BLaER1 (cell line): ENCODE results near the gene SCO2.

Experiments
- H3K27ac ChIP-seq: shearing (Covaris generic); formaldehyde crosslinking; 2 replicates; pipeline ENCODE4 v1.8.1; 2022
- H3K27me3 ChIP-seq: shearing (Covaris generic); formaldehyde crosslinking; 2 replicates; pipeline ENCODE4 v1.8.1; 2022
- H3K36me3 ChIP-seq: shearing (Covaris generic); formaldehyde crosslinking; 2 replicates; pipeline ENCODE4 v1.8.1; 2022
- H3K4me1 ChIP-seq: shearing (Covaris generic); formaldehyde crosslinking; 2 replicates; pipeline ENCODE4 v1.8.1; 2022
- H3K4me2 ChIP-seq: shearing (Covaris generic); formaldehyde crosslinking; 2 replicates; pipeline ENCODE4 v1.8.1; 2022
- H3K4me3 ChIP-seq: shearing (Covaris generic); formaldehyde crosslinking; 2 replicates; pipeline ENCODE4 v1.8.1; 2022
- H3K9ac ChIP-seq: shearing (Covaris generic); formaldehyde crosslinking; 2 replicates; pipeline ENCODE4 v1.8.1; 2022
- H3K9me3 ChIP-seq: shearing (Covaris generic); formaldehyde crosslinking; 2 replicates; pipeline ENCODE4 v1.8.1; 2022
- H4K20me1 ChIP-seq: shearing (Covaris generic); formaldehyde crosslinking; 2 replicates; pipeline ENCODE4 v1.8.1; 2022
- Cebpa-rat ChIP-seq: shearing (Covaris generic); IDR thresholded peaks from 2 replicates; pipeline ENCODE4 v1.8.1; 2022

SCO2 gene

DNA sequence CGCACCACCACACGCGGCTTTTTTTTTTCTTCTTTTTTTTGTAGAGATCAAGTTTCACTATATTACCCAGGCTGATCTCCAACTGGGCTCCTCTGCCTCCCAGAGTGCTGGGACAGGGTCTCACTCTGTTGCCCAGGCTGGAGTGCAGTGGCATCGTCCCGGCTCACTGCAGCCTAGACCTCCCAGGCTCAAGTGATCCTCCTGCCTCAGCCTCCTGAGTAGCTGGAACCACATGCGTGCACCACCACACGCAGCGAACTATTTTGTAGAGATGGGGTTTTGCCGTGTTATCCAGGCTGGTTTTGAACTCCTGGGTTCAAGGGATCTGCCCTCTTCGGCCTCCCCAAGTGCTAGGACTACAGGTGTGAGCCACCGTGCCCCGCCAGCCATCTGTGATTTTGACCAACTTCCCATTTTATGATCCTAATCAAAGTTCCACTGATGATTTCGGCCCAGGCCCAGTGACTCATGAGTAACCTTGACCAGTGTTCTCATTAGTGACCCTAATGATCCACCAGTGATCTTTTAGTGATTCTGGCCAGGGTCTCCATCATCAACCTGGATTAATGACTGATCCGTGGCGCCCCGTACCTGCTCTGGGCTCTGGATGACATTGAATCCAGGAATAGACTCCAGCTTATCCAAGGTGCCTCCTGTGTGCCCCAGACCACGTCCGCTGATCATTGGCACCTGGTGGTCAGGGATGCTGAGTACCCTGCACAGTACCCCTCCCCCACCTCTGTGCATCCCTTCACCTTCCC is 2.7 kb upstream of the SCO2 start:
- Histone ChIP-seq H3K4me3 (no peak overlapping the region), H3K4me2 (peak overlapping the region; percentile 28), H3K27me3 (peaks cover 53% of the 10 kb centered on the region), H3K4me1 (peaks cover 57% of the 10 kb centered on the region), H3K36me3 (peaks cover 11% of the 10 kb centered on the region), H4K20me1 (peaks cover 57% of the 10 kb centered on the region), H3K9me3 (peaks cover 18% of the 10 kb centered on the region), H3K27ac (no peak overlapping the region), H3K9ac (no peak overlapping the region)
- TF ChIP-seq Cebpa-rat: no peak

- Histone ChIP-seq H3K9ac (peak overlapping the region; percentile 88), H3K27me3 (peaks cover 44% of the 10 kb centered on the region), H3K27ac (peak overlapping the region; percentile 94), H3K9me3 (peaks cover 18% of the 10 kb centered on the region), H3K4me1 (peaks cover 57% of the 10 kb centered on the region), H3K4me2 (peak overlapping the region; percentile 94), H3K4me3 (peak overlapping the region; percentile 80), H4K20me1 (peaks cover 60% of the 10 kb centered on the region), H3K36me3 (peaks cover 21% of the 10 kb centered on the region)
- TF ChIP-seq Cebpa-rat: no peak
Observed at GRCh38 chr22:50526834-50527801, 1.7 kb upstream of the SCO2 start.

DNA sequence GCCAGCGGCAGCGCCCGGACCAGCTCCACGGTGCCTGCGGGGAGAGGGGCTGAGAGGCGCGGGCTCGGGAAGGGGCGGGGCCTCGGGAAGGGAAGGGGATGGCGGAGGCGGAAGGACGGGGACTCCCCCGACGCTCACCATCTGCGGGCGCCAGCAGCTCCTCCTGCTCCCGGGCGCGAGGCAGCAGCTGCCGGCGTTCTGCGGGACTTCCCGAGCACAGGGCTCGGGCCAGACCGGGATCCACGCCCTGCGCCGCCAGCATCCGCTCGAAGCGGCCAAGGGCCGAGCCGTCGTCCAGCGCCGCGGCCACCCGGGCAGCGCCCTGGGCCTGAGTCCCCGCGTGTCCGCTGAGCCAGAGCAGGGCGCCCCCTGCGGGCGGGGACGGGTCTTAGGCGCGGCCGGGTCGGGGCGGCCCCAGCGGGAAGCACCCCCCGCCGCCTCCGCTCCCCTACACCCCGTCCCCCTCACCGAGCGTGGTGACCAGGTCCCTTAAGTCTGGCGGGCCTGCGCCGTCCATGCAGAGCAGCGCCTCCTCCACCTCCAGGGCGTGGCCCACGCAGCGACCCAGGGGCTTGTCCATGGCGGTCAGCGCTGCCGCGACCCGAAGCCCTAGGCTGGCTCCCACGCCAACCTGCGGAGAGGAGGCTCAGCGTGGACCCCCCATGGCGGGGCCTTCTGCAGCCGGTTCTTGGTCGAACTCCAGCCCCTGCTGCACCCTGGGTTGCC is 873 bp upstream of the SCO2 start:
- Histone ChIP-seq H3K27ac (peak overlapping the region; percentile 94), H3K4me1 (peaks cover 54% of the 10 kb centered on the region), H3K4me3 (peak overlapping the region; percentile 80)

DNA sequence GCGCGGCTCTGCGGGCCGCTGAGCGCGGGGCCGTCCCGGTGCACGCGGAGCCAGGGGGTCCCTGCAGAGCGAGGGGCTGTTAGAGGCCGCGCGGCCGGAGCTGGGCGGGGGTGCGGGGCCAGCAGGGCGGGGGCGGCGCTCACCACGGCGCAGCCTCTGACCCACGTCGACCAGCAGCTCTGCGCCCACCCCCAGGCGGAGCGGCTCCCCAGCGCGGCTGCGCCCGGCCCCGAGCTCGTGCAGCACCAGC is 385 bp upstream of the SCO2 start:
- Histone ChIP-seq H3K9me3 (peaks cover 16% of the 10 kb centered on the region), H3K9ac (peak overlapping the region; percentile 88), H3K4me1 (peaks cover 49% of the 10 kb centered on the region), H3K36me3 (peaks cover 34% of the 10 kb centered on the region), H3K27ac (peak overlapping the region; percentile 94), H3K27me3 (peaks cover 30% of the 10 kb centered on the region), H4K20me1 (peaks cover 47% of the 10 kb centered on the region), H3K4me2 (peak overlapping the region; percentile 94), H3K4me3 (peak overlapping the region; percentile 80)
- no peak for TF ChIP-seq Cebpa-rat

More for the DNA sequence above, 873 bp upstream of the SCO2 start:
- no peak for TF ChIP-seq Cebpa-rat
- Histone ChIP-seq H3K27me3 (peaks cover 35% of the 10 kb centered on the region), H3K4me2 (peak overlapping the region; percentile 94), H3K9me3 (peaks cover 18% of the 10 kb centered on the region), H4K20me1 (peaks cover 52% of the 10 kb centered on the region), H3K9ac (peak overlapping the region; percentile 88), H3K36me3 (peaks cover 29% of the 10 kb centered on the region)

DNA sequence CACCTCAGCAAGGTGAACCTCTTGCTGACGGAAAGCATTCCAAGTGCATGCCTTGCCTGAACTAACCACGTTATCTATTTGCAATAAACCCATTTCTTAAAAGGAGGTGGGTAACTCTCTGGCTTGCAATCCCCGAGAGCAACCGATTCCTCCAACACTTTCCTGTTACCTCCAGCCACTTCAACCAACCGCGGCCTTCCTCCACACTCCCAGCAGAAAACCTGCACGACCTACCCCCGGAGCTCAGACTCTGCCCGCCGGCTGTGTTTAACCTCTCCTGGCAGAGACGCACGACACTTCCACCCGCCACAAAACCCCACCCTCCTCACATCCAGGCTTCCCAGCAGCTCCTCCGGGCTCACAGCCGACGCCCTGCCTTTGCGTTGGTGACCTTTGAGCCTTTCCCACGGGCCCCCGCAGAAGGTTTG is 708 bp downstream of the SCO2 start:
- Histone ChIP-seq H3K27ac (peak overlapping the region; percentile 94), H3K9me3 (peaks cover 5% of the 10 kb centered on the region), H3K36me3 (peaks cover 45% of the 10 kb centered on the region), H3K4me1 (peaks cover 38% of the 10 kb centered on the region), H4K20me1 (peaks cover 36% of the 10 kb centered on the region), H3K4me3 (peak overlapping the region; percentile 80), H3K9ac (peak overlapping the region; percentile 88), H3K27me3 (peaks cover 19% of the 10 kb centered on the region), H3K4me2 (peak overlapping the region; percentile 94)
- TF ChIP-seq Cebpa-rat: no peak

DNA sequence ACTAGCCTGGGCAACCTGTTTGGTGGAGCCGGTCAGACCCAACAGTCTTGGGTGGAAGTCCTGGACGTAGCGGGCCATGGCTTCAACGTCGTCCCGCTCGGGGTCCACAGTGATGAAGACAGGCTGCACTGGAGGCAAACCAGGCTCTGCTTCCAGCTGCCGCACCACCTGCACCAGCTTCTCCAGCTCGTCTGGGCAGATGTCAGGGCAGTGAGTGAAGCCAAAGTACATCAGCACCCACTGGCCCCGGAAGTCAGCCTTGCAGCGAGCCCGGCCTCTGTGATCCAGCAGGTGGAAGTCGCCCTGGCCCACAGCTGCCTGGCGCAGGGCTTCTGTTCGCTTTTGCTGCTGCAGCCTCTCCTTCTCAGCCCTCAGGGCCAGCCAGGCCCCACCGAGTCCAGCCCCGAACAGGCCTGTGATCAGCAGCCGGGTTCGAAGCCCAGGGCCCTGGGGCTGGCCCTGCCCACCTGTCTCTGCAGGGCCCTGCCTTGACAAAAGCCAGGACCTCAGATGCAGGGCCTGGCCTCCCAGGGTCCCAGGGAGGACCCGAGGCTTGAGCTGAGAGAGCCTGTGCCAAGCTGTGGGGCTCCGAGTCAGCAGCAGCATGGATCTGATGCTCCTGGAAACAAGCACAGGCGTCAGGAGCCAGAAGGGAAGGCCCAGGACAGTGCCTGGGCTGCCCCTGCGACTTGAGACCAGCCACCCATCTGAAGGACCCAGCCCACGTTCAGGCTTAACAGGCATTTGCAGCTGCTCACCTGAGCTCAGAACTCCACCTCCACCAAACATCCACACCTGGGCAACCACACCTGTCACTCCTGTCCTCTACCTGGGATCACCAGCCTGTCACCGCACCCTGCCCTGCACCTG is 1.4 kb downstream of the SCO2 start:
- peaks cover 35% of the 10 kb centered on the region for H4K20me1 ChIP-seq
- H3K4me3 ChIP-seq: peak overlapping the region; percentile 80
- no peaks in the 10 kb centered on the region for H3K9me3 ChIP-seq
- H3K36me3 ChIP-seq: peaks cover 52% of the 10 kb centered on the region
- peak overlapping the region; percentile 94 for H3K4me2 ChIP-seq
- peaks cover 36% of the 10 kb centered on the region for H3K4me1 ChIP-seq
- H3K27ac ChIP-seq: no peak overlapping the region
- H3K9ac ChIP-seq: peak overlapping the region; percentile 88
- peaks cover 13% of the 10 kb centered on the region for H3K27me3 ChIP-seq
- TF ChIP-seq Cebpa-rat: no peak

DNA sequence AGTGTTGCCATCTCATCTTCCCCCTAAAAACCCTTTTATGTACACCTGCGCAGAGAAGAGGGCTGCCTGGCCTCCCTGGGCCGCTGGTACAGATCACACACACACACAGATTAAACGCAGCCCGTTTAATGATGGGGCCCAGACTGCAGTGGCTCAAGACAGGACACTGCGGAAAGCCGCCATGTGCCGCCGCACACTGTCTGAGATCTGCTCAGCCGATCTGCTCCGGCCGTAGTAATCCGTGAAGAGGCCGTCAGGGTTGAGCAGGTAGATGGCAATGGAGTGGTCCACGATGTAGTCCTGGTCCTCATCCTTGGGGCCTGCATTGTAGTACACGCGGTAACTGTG is 2.0 kb downstream of the SCO2 start:
- no peak for TF ChIP-seq Cebpa-rat
- Histone ChIP-seq H3K36me3 (peaks cover 58% of the 10 kb centered on the region), H3K27ac (no peak overlapping the region), H4K20me1 (peaks cover 33% of the 10 kb centered on the region), H3K4me1 (peaks cover 30% of the 10 kb centered on the region), H3K27me3 (peaks cover 7% of the 10 kb centered on the region; the same call in 1 of the 2 replicates), H3K4me3 (no peak overlapping the region), H3K9ac (no peak overlapping the region), H3K4me2 (no peak overlapping the region), H3K9me3 (no peaks in the 10 kb centered on the region)

- H3K36me3 ChIP-seq: peaks cover 63% of the 10 kb centered on the region
- H3K4me3 ChIP-seq: no peak overlapping the region
- H4K20me1 ChIP-seq: peaks cover 38% of the 10 kb centered on the region
- H3K9ac ChIP-seq: no peak overlapping the region
- H3K27ac ChIP-seq: no peak overlapping the region
- peaks cover 2% of the 10 kb centered on the region; the same call in 1 of the 2 replicates for H3K27me3 ChIP-seq
- peaks cover 27% of the 10 kb centered on the region for H3K4me1 ChIP-seq
- no peak overlapping the region for H3K4me2 ChIP-seq
- no peaks in the 10 kb centered on the region for H3K9me3 ChIP-seq
- no peak for TF ChIP-seq Cebpa-rat
Observed at GRCh38 chr22:50522806-50523438, 2.5 kb downstream of the SCO2 start.
